ENCODE data around the gene IQCH.

The IQCH gene

GRCh38 chr15:67373971-67374370 is 119.4 kb downstream of the IQCH start:
- POLR2A ChIA-PET = no interaction called here
- no peak for DNase-seq (ENCODE audit: extremely low spot score)
- CTCF ChIA-PET = interaction anchor here (0.6 kb wide), 2 partner anchors 70 to 616 kb away, joined by 3 to 4 read pairs; no protein-coding TSS in a partner anchor

GRCh38 chr15:67379530-67379929 is 124.9 kb downstream of the IQCH start:
- ChIA-PET POLR2A (no interaction called here), CTCF (no interaction called here)
- TF ChIP-seq ARNT (IDR thresholded peaks at IDR 0.05) (no peak), CTBP1 (IDR thresholded peaks at IDR 0.05; ENCODE audit: borderline replicate concordance) (no peak), NFRKB (IDR thresholded peaks at IDR 0.05) (no peak), SP1 (IDR thresholded peaks at IDR 0.05) (no peak), SUZ12 (IDR thresholded peaks at IDR 0.05) (no peak), ELF4 (IDR thresholded peaks at IDR 0.05) (no peak), LEF1 (IDR thresholded peaks at IDR 0.05; ENCODE audit: borderline replicate concordance) (no peak), HDGF (IDR thresholded peaks at IDR 0.05; ENCODE audit: borderline replicate concordance) (no peak)
- DNase-seq (ENCODE audit: extremely low spot score) = no peak

More at GRCh38 chr15:67373971-67374370, 119.4 kb downstream of the IQCH start:
- TF ChIP-seq HDGF (IDR thresholded peaks at IDR 0.05; ENCODE audit: borderline replicate concordance) = no peak
- TF ChIP-seq ARNT (IDR thresholded peaks at IDR 0.05) = no peak
- no peak for TF ChIP-seq ZNF384 (IDR thresholded peaks at IDR 0.05)
- TF ChIP-seq NFRKB (IDR thresholded peaks at IDR 0.05) = no peak
- no peak for TF ChIP-seq FOXA1 (IDR thresholded peaks at IDR 0.05)
- no peak for TF ChIP-seq LEF1 (IDR thresholded peaks at IDR 0.05; ENCODE audit: borderline replicate concordance)
- TF ChIP-seq FOXM1 (IDR thresholded peaks at IDR 0.05; ENCODE audit: borderline replicate concordance) = no peak
- no peak for TF ChIP-seq SUZ12 (IDR thresholded peaks at IDR 0.05)
- TF ChIP-seq L3MBTL2 (conservative IDR thresholded peaks at IDR 0.05) = no peak
- no peak for TF ChIP-seq FOXK2 (IDR thresholded peaks at IDR 0.05)
- TF ChIP-seq CTBP1 (IDR thresholded peaks at IDR 0.05; ENCODE audit: borderline replicate concordance) = no peak
- TF ChIP-seq TARDBP (IDR thresholded peaks at IDR 0.05) = no peak
- TF ChIP-seq BHLHE40 (IDR thresholded peaks at IDR 0.05; ENCODE audit: borderline replicate concordance) = no peak

- TF ChIP-seq HDGF (IDR thresholded peaks at IDR 0.05; ENCODE audit: borderline replicate concordance) (no peak), ELF4 (IDR thresholded peaks at IDR 0.05) (no peak), FOXM1 (IDR thresholded peaks at IDR 0.05; ENCODE audit: borderline replicate concordance) (no peak), SP1 (IDR thresholded peaks at IDR 0.05) (no peak), LEF1 (IDR thresholded peaks at IDR 0.05; ENCODE audit: borderline replicate concordance) (no peak), TARDBP (IDR thresholded peaks at IDR 0.05) (no peak), NFRKB (IDR thresholded peaks at IDR 0.05) (no peak), FOXA1 (IDR thresholded peaks at IDR 0.05) (no peak), CTBP1 (IDR thresholded peaks at IDR 0.05; ENCODE audit: borderline replicate concordance) (no peak)
- no peak for DNase-seq (ENCODE audit: extremely low spot score)
- ChIA-PET CTCF (no interaction called here), POLR2A (no interaction called here)
Measured at GRCh38 chr15:67380921-67381320, 126.3 kb downstream of the IQCH start.

- ChIA-PET CTCF (no interaction called here), POLR2A (no interaction called here)
- TF ChIP-seq HDGF (IDR thresholded peaks at IDR 0.05; ENCODE audit: borderline replicate concordance) = no peak
- no peak for TF ChIP-seq FOXK2 (IDR thresholded peaks at IDR 0.05)
- no peak for TF ChIP-seq ARNT (IDR thresholded peaks at IDR 0.05)
- TF ChIP-seq NFRKB (IDR thresholded peaks at IDR 0.05) = no peak
- TF ChIP-seq BHLHE40 (IDR thresholded peaks at IDR 0.05; ENCODE audit: borderline replicate concordance) = no peak
- TF ChIP-seq SUZ12 (IDR thresholded peaks at IDR 0.05) = no peak
- no peak for TF ChIP-seq FOXA1 (IDR thresholded peaks at IDR 0.05)
- TF ChIP-seq PKNOX1 (IDR thresholded peaks at IDR 0.05) = no peak
- no peak for TF ChIP-seq ELF4 (IDR thresholded peaks at IDR 0.05)
- TF ChIP-seq CTBP1 (IDR thresholded peaks at IDR 0.05; ENCODE audit: borderline replicate concordance) = no peak
- no peak for TF ChIP-seq FOXM1 (IDR thresholded peaks at IDR 0.05; ENCODE audit: borderline replicate concordance)
- TF ChIP-seq LEF1 (IDR thresholded peaks at IDR 0.05; ENCODE audit: borderline replicate concordance) = no peak
- TF ChIP-seq L3MBTL2 (conservative IDR thresholded peaks at IDR 0.05) = no peak
- TF ChIP-seq ZNF384 (IDR thresholded peaks at IDR 0.05) = no peak
- TF ChIP-seq SP1 (IDR thresholded peaks at IDR 0.05) = no peak
- TF ChIP-seq TARDBP (IDR thresholded peaks at IDR 0.05) = no peak
- DNase-seq (ENCODE audit: extremely low spot score) = no peak
Measured at GRCh38 chr15:67381416-67382045, 126.9 kb downstream of the IQCH start.

GRCh38 chr15:67382723-67383122 is 128.1 kb downstream of the IQCH start:
- ChIA-PET POLR2A (no interaction called here), CTCF (interaction anchor here (0.6 to 0.8 kb wide), 2 partner anchors 129 to 422 kb away, joined by 3 read pairs; no protein-coding TSS in a partner anchor)
- DNase-seq (ENCODE audit: extremely low spot score) = no peak
- TF ChIP-seq NFRKB (IDR thresholded peaks at IDR 0.05) = no peak
- no peak for TF ChIP-seq ZNF384 (IDR thresholded peaks at IDR 0.05)
- TF ChIP-seq SP1 (IDR thresholded peaks at IDR 0.05) = no peak
- TF ChIP-seq L3MBTL2 (conservative IDR thresholded peaks at IDR 0.05) = no peak
- no peak for TF ChIP-seq FOXM1 (IDR thresholded peaks at IDR 0.05; ENCODE audit: borderline replicate concordance)
- TF ChIP-seq TARDBP (IDR thresholded peaks at IDR 0.05) = no peak
- no peak for TF ChIP-seq FOXK2 (IDR thresholded peaks at IDR 0.05)
- no peak for TF ChIP-seq LEF1 (IDR thresholded peaks at IDR 0.05; ENCODE audit: borderline replicate concordance)
- no peak for TF ChIP-seq FOXA1 (IDR thresholded peaks at IDR 0.05)
- no peak for TF ChIP-seq HDGF (IDR thresholded peaks at IDR 0.05; ENCODE audit: borderline replicate concordance)
- TF ChIP-seq BHLHE40 (IDR thresholded peaks at IDR 0.05; ENCODE audit: borderline replicate concordance) = no peak
- no peak for TF ChIP-seq PKNOX1 (IDR thresholded peaks at IDR 0.05)
- TF ChIP-seq CTBP1 (IDR thresholded peaks at IDR 0.05; ENCODE audit: borderline replicate concordance) = no peak
- no peak for TF ChIP-seq ARNT (IDR thresholded peaks at IDR 0.05)
- TF ChIP-seq ELF4 (IDR thresholded peaks at IDR 0.05) = no peak
- TF ChIP-seq SUZ12 (IDR thresholded peaks at IDR 0.05) = no peak

- POLR2A ChIA-PET = interaction anchor here (0.7 kb wide), 1 partner anchor 461 kb away, joined by 3 read pairs; no protein-coding TSS in a partner anchor
- CTCF ChIA-PET = interaction anchor here (0.8 kb wide), 1 partner anchor 361 kb away, joined by 3 read pairs; no protein-coding TSS in a partner anchor
- TF ChIP-seq ELF4 (IDR thresholded peaks at IDR 0.05) (no peak), CTBP1 (IDR thresholded peaks at IDR 0.05; ENCODE audit: borderline replicate concordance) (no peak), ARNT (IDR thresholded peaks at IDR 0.05) (no peak), BHLHE40 (IDR thresholded peaks at IDR 0.05; ENCODE audit: borderline replicate concordance) (no peak), FOXM1 (IDR thresholded peaks at IDR 0.05; ENCODE audit: borderline replicate concordance) (no peak), ZNF384 (IDR thresholded peaks at IDR 0.05) (no peak)
- no peak for DNase-seq (ENCODE audit: extremely low spot score)
Measured at GRCh38 chr15:67383899-67384298, 129.3 kb downstream of the IQCH start.
